CD4-positive, alpha-beta T cell (primary cell): Measurements from ENCODE around the gene CCSER1. TPM values are rescaled to one million over a fixed set of nuclear protein-coding genes. Genes with fewer than 3 reads are reported as not detected.
"Not testable (repeated sequence)": the region's sequence is repeated elsewhere in the genome, so short reads cannot be mapped to it uniquely, and the experiment has no call there.

ENCODE experiments used
- ATAC-seq: fragments of 200-7000 bp; cut with Tn5 transposase; one replicate; pipeline ENCODE4 v1.10.0; 2022; ENCODE audit warnings: mild to moderate bottlenecking; ENCODE audit not compliant: poor library complexity
- CTCF ChIA-PET: fragments of 350-600 bp; sonication (Branson Sonifier 250); formaldehyde crosslinking; loops from one replicate; lab custom pipeline; 2021; ENCODE audit warnings: antibody characterized with exemption, inconsistent platforms; lab: Charles Lee
- POLR2A ChIA-PET: fragments of 350-600 bp; sonication (Branson Sonifier 250); formaldehyde crosslinking; loops from one replicate; lab custom pipeline; 2021; ENCODE audit warnings: antibody characterized with exemption, inconsistent platforms; lab: Charles Lee
- DNase-seq, 14 experiments: peaks; one replicate each; pipeline ENCODE4 v3.0.0-alpha.2; 2013 to 2020; ENCODE audit warnings: mixed read lengths in 2 of 14
- H3K27ac ChIP-seq, 2 donors: one replicate each; pipeline versions ENCODE4 v1.5.1 to v1.7.0; 2013; ENCODE audit warnings: low read length in 2 of 2, low read depth in 1 of 2, mild to moderate bottlenecking in 1 of 2
- H3K27me3 ChIP-seq, 2 experiments: 1 replicate in 1 of 2; 2 replicates in 1 of 2; pipeline versions ENCODE4 v1.6.1 to v1.7.0; 2013; ENCODE audit warnings: low read length in 2 of 2, control low read depth in 1 of 2, mild to moderate bottlenecking in 1 of 2, moderate library complexity in 1 of 2; ENCODE audit not compliant: insufficient read depth in 2 of 2, control insufficient read depth in 1 of 2
- H3K36me3 ChIP-seq: one replicate; pipeline ENCODE4 v1.6.1; 2013; ENCODE audit warnings: low read length, control low read depth; ENCODE audit not compliant: insufficient read depth
- H3K4me1 ChIP-seq: one replicate; pipeline ENCODE4 v1.6.1; 2013; ENCODE audit warnings: low read length, control low read depth; ENCODE audit not compliant: insufficient read depth
- H3K4me3 ChIP-seq: one replicate; pipeline ENCODE4 v1.5.1; 2013; ENCODE audit warnings: mild to moderate bottlenecking, low read length, moderate library complexity
- H3K9me3 ChIP-seq, 2 experiments: 1 replicate in 1 of 2; 2 replicates in 1 of 2; pipeline versions ENCODE4 v1.6.1 to v1.7.0; 2013; ENCODE audit warnings: low read length in 2 of 2, mild to moderate bottlenecking in 2 of 2, control low read depth in 1 of 2, moderate library complexity in 1 of 2; ENCODE audit not compliant: control insufficient read depth in 1 of 2, insufficient read depth in 1 of 2
- H3K27ac Mint-ChIP-seq: one replicate; pipeline ENCODE4 v1.8.0; 2020; ENCODE audit warnings: mixed read lengths
- H3K27me3 Mint-ChIP-seq: one replicate; pipeline ENCODE4 v1.8.0; 2021; ENCODE audit warnings: mixed read lengths
- H3K36me3 Mint-ChIP-seq: one replicate; pipeline ENCODE4 v1.8.0; 2021; ENCODE audit warnings: low read depth, mixed read lengths
- H3K4me1 Mint-ChIP-seq: one replicate; pipeline ENCODE4 v1.8.0; 2021; ENCODE audit warnings: low read depth, mixed read lengths
- H3K4me3 Mint-ChIP-seq: one replicate; pipeline ENCODE4 v1.8.0; 2020; ENCODE audit warnings: mild to moderate bottlenecking, mixed read lengths
- H3K9me3 Mint-ChIP-seq: one replicate; pipeline ENCODE4 v1.8.0; 2020; ENCODE audit warnings: mixed read lengths
- CTCF ChIP-seq: fragments of 200-600 bp; IDR thresholded peaks from one replicate; pipeline ENCODE4 v1.8.0; 2022; ENCODE audit warnings: antibody characterized with exemption, mild to moderate bottlenecking
- intact Hi-C, 2 experiments: fragments of 100-400 bp; cut with DNase I in 1 of 2; cut with micrococcal nuclease in 1 of 2; formaldehyde crosslinking; loops; one replicate each; pipeline versions ENCODE4 v1.15.1 to v1.9.0; 2023 to 2025; cut with DNase I, micrococcal nuclease
- total RNA-seq, 174 experiments: library from RNA in 2 of 174; stranded (reverse) in 2 of 174; gene quantifications; one replicate each; pipeline ENCODE4 v1.2.3 and lab custom pipeline; 2021 to 2026

The CCSER1 gene
- total RNA-seq, 2 experiments from 2014 or later: 0.36 to 0.71 TPM

GRCh38 chr4:91325495-91325894, 1198.3 kb downstream of the CCSER1 start:
- Histone ChIP-seq H3K4me1 (no peaks in the 10 kb centered on the region), H3K4me3 (no peak overlapping the region), H3K9me3 (peaks cover 7 to 8% of the 10 kb centered on the region in 2 experiments), H3K27ac (no peak overlapping the region), H3K27me3 (no peaks in the 10 kb centered on the region), H3K36me3 (no peaks in the 10 kb centered on the region)
- H3K4me3 Mint-ChIP-seq: no peak overlapping the region
- H3K9me3 Mint-ChIP-seq: peaks cover 22% of the 10 kb centered on the region
- no peaks in the 10 kb centered on the region for H3K36me3 Mint-ChIP-seq
- ChIA-PET CTCF (no interaction called here), POLR2A (no interaction called here)
- no peak for DNase-seq
- H3K27ac Mint-ChIP-seq: no peak overlapping the region
- no peak for TF ChIP-seq CTCF
- intact Hi-C loops: no loop called here
- ATAC-seq: no peak
- H3K27me3 Mint-ChIP-seq: no peaks in the 10 kb centered on the region
- H3K4me1 Mint-ChIP-seq: no peaks in the 10 kb centered on the region

GRCh38 chr4:91326167-91326566, 1199.0 kb downstream of the CCSER1 start:
- H3K27ac ChIP-seq, H3K4me1 Mint-ChIP-seq: not testable (repeated sequence)
- peaks cover 22% of the 10 kb centered on the region for H3K9me3 Mint-ChIP-seq

GRCh38 chr4:91330555-91331137, 1203.5 kb downstream of the CCSER1 start:
- ChIA-PET POLR2A (no interaction called here), CTCF (no interaction called here)
- no peak for ATAC-seq
- no peak for TF ChIP-seq CTCF
- Mint-ChIP-seq H3K4me3 (no peak overlapping the region), H3K9me3 (peaks cover 8% of the 10 kb centered on the region), H3K36me3 (no peaks in the 10 kb centered on the region), H3K27me3 (no peaks in the 10 kb centered on the region), H3K27ac (no peak overlapping the region), H3K4me1 (no peaks in the 10 kb centered on the region)
- DNase-seq: no peak
- H3K4me1 ChIP-seq: no peaks in the 10 kb centered on the region
- H3K27ac ChIP-seq: no peak overlapping the region
- no peak overlapping the region for H3K4me3 ChIP-seq
- H3K27me3 ChIP-seq: no peaks in the 10 kb centered on the region
- H3K36me3 ChIP-seq: no peaks in the 10 kb centered on the region
- peaks cover 0 to 8% of the 10 kb centered on the region in 2 experiments for H3K9me3 ChIP-seq
- intact Hi-C loops: no loop called here

More at GRCh38 chr4:91326167-91326566, 1199.0 kb downstream of the CCSER1 start:
- POLR2A ChIA-PET, H3K36me3 Mint-ChIP-seq, H3K27me3 ChIP-seq, H3K4me1 ChIP-seq, H3K27ac Mint-ChIP-seq, intact Hi-C loops, H3K27me3 Mint-ChIP-seq, DNase-seq, CTCF ChIA-PET, H3K4me3 Mint-ChIP-seq, ATAC-seq, H3K36me3 ChIP-seq, H3K4me3 ChIP-seq, H3K9me3 ChIP-seq: not testable (repeated sequence)

GRCh38 chr4:91340822-91341221, 1213.6 kb downstream of the CCSER1 start:
- ChIA-PET POLR2A (no interaction called here), CTCF (no interaction called here)
- no peak for TF ChIP-seq CTCF
- ATAC-seq (no peak), DNase-seq (no peak)
- Histone ChIP-seq H3K4me3 (no peak overlapping the region), H3K27me3 (no peaks in the 10 kb centered on the region), H3K36me3 (no peaks in the 10 kb centered on the region), H3K4me1 (no peaks in the 10 kb centered on the region), H3K27ac (no peak overlapping the region), H3K9me3 (peaks cover 0 to 5% of the 10 kb centered on the region in 2 experiments)
- intact Hi-C loops: no loop called here
- no peaks in the 10 kb centered on the region for H3K4me1 Mint-ChIP-seq
- peaks cover 5% of the 10 kb centered on the region for H3K9me3 Mint-ChIP-seq
- H3K27ac Mint-ChIP-seq: no peak overlapping the region
- no peaks in the 10 kb centered on the region for H3K36me3 Mint-ChIP-seq
- no peaks in the 10 kb centered on the region for H3K27me3 Mint-ChIP-seq
- no peak overlapping the region for H3K4me3 Mint-ChIP-seq
